SU-DHL-6 (cell line): Measurements from ENCODE around the gene UBA5.

Experiments
- H2AFZ ChIP-seq: fragments of 200-600 bp; sonication (generic); 2 replicates; pipeline ENCODE4 v1.6.1; 2014; ENCODE audit warnings: low read depth, mild to moderate bottlenecking, moderate library complexity, mixed read lengths, antibody characterized with exemption, low read length; ENCODE audit not compliant: severe bottlenecking
- H3F3A ChIP-seq: fragments of 200-600 bp; shearing (Covaris generic); 2 replicates; pipeline ENCODE4 v1.6.0; 2016; ENCODE audit warnings: antibody characterized with exemption, mild to moderate bottlenecking; ENCODE audit not compliant: insufficient read depth
- H3K27ac ChIP-seq: fragments of 200-600 bp; sonication (generic); 2 replicates; pipeline ENCODE4 v1.5.1; 2016; ENCODE audit warnings: low read depth, mild to moderate bottlenecking, low read length, moderate library complexity, mixed read lengths
- H3K27me3 ChIP-seq: fragments of 200-600 bp; sonication (generic), shearing (Covaris generic); 2 replicates; pipeline ENCODE4 v1.6.0; 2014; ENCODE audit warnings: mild to moderate bottlenecking, low read length
- H3K36me3 ChIP-seq: fragments of 200-600 bp; sonication (generic); 2 replicates; pipeline ENCODE4 v1.6.1; 2014; ENCODE audit warnings: mild to moderate bottlenecking, low read length, mixed read lengths
- H3K4me2 ChIP-seq: fragments of 300-600, 200-600 bp; shearing (Covaris generic), sonication (generic); 2 replicates; pipeline ENCODE4 v1.6.0; 2014; ENCODE audit warnings: low read length, low read depth, mild to moderate bottlenecking; ENCODE audit not compliant: poor library complexity, severe bottlenecking
- H3K4me3 ChIP-seq: fragments of 200-600 bp; sonication (generic); 2 replicates; pipeline ENCODE4 v1.5.1; 2014; ENCODE audit warnings: antibody characterized with exemption, low read length, mild to moderate bottlenecking, mixed read lengths; ENCODE audit not compliant: insufficient read depth, poor library complexity, severe bottlenecking
- H3K79me2 ChIP-seq: fragments of 200-600 bp; sonication (generic); 2 replicates; pipeline ENCODE4 v1.6.1; 2014; ENCODE audit warnings: mild to moderate bottlenecking, low read length, moderate library complexity; ENCODE audit not compliant: insufficient read depth
- H3K9ac ChIP-seq: fragments of 200-600 bp; sonication (generic); 2 replicates; pipeline ENCODE4 v1.7.0; 2014; ENCODE audit warnings: mild to moderate bottlenecking, low read length
- H3K9me2 ChIP-seq: fragments of 200-600 bp; sonication (generic); replicated peaks from 2 replicates; pipeline ENCODE4 v1.6.1; 2014; ENCODE audit warnings: low read length; ENCODE audit not compliant: insufficient read depth
- H3K9me3 ChIP-seq: fragments of 200-600 bp; sonication (generic); 2 replicates; pipeline ENCODE4 v1.6.1; 2014; ENCODE audit warnings: low read length, mixed read lengths; ENCODE audit not compliant: insufficient read depth
- H4K20me1 ChIP-seq: fragments of 200-600 bp; sonication (generic); 2 replicates; pipeline ENCODE4 v1.6.1; 2014; ENCODE audit warnings: low read depth, mild to moderate bottlenecking, antibody characterized with exemption, low read length, moderate library complexity, mixed read lengths
- EZH2phosphoT487 ChIP-seq: fragments of 200-600 bp; sonication (generic), shearing (Covaris generic); conservative IDR thresholded peaks from 2 replicates; pipeline ENCODE4 v1.6.1; 2018; ENCODE audit warnings: mild to moderate bottlenecking, antibody characterized with exemption, low read length, moderate library complexity, mixed read lengths
- TF ChIP-seq, protein P1 (sequence below): fragments of 200-600 bp; sonication (generic); IDR thresholded peaks from one replicate; pipeline ENCODE4 v1.5.1; 2017; ENCODE audit warnings: antibody characterized with exemption, mild to moderate bottlenecking, low read length, moderate library complexity; ENCODE audit not compliant: insufficient read depth, poor library complexity, severe bottlenecking

Gene UBA5

GRCh38 chr3:132625613-132626012 lies 34.5 kb upstream of the UBA5 start:
- Histone ChIP-seq H3K27ac (no peak overlapping the region), H2AFZ (no peak overlapping the region), H3K9ac (no peak overlapping the region), H3F3A (no peaks in the 10 kb centered on the region), H4K20me1 (no peaks in the 10 kb centered on the region), H3K9me2 (no peaks in the 10 kb centered on the region), H3K4me3 (no peak overlapping the region), H3K79me2 (no peaks in the 10 kb centered on the region), H3K27me3 (no peaks in the 10 kb centered on the region), H3K36me3 (no peaks in the 10 kb centered on the region), H3K9me3 (no peaks in the 10 kb centered on the region), H3K4me2 (no peak overlapping the region)
- TF ChIP-seq, protein P1, sequence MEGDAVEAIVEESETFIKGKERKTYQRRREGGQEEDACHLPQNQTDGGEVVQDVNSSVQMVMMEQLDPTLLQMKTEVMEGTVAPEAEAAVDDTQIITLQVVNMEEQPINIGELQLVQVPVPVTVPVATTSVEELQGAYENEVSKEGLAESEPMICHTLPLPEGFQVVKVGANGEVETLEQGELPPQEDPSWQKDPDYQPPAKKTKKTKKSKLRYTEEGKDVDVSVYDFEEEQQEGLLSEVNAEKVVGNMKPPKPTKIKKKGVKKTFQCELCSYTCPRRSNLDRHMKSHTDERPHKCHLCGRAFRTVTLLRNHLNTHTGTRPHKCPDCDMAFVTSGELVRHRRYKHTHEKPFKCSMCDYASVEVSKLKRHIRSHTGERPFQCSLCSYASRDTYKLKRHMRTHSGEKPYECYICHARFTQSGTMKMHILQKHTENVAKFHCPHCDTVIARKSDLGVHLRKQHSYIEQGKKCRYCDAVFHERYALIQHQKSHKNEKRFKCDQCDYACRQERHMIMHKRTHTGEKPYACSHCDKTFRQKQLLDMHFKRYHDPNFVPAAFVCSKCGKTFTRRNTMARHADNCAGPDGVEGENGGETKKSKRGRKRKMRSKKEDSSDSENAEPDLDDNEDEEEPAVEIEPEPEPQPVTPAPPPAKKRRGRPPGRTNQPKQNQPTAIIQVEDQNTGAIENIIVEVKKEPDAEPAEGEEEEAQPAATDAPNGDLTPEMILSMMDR, result no peak
- TF ChIP-seq EZH2phosphoT487, result no peak

DNA sequence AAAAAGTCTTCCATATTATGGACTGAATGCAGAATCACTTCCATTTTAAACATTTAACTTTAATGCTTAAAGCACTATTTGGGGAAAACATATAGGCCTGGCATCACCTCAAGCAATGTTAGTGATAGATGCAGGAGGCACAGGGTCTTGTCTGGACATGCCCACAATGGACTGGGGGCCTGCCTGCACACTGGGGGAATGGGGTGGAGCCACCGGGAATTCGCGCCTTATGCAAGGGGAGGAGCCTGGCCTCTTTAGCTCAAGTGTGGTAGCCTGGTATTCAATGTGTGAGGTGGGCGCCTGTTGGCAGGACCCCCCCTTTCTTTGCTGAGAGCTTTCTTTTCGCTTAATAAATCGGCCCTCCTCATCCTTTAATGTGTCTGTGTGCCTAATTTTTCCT lies 33.2 kb upstream of the UBA5 start:
- Histone ChIP-seq H3F3A (no peaks in the 10 kb centered on the region), H3K27me3 (no peaks in the 10 kb centered on the region), H3K79me2 (no peaks in the 10 kb centered on the region), H4K20me1 (no peaks in the 10 kb centered on the region), H2AFZ (no peak overlapping the region), H3K4me2 (no peak overlapping the region), H3K9me2 (no peaks in the 10 kb centered on the region), H3K27ac (no peak overlapping the region), H3K9me3 (no peaks in the 10 kb centered on the region), H3K36me3 (no peaks in the 10 kb centered on the region), H3K9ac (no peak overlapping the region), H3K4me3 (no peak overlapping the region)
- TF ChIP-seq, protein P1, result no peak
- no peak for TF ChIP-seq EZH2phosphoT487

DNA sequence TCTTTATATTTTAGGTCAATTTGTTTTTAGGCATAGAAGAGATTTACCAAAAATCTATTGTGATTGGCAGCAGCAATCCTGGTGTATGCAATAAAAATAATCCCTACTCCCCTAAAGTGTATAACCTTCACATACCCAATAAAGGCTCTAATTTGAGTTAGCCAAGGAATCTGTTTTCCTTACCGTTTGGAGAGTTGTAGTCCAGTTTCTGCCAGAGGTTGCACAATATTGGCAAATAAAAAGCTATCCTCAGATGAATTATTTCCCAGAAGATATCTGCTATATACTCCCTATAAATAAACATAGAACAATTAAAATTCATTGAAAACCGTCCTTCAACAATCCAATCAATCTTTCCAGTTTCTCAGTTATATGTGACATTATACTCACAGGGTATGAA lies 32.0 kb upstream of the UBA5 start:
- Histone ChIP-seq H3K27me3 (no peaks in the 10 kb centered on the region), H4K20me1 (no peaks in the 10 kb centered on the region), H3K27ac (no peak overlapping the region), H3K36me3 (no peaks in the 10 kb centered on the region), H3K9ac (no peak overlapping the region), H3K9me3 (no peaks in the 10 kb centered on the region), H3K4me3 (no peak overlapping the region), H2AFZ (no peak overlapping the region), H3K79me2 (no peaks in the 10 kb centered on the region), H3K4me2 (no peak overlapping the region), H3K9me2 (no peaks in the 10 kb centered on the region), H3F3A (no peaks in the 10 kb centered on the region)
- TF ChIP-seq EZH2phosphoT487, result no peak
- TF ChIP-seq, protein P1, result no peak
